ENCODE data around the gene IFNAR2.

- TF ChIP-seq MAX (IDR thresholded peaks at IDR 0.05; ENCODE audit: low read depth, low read length) (no peak), CTCF (IDR thresholded peaks at IDR 0.05; ENCODE audit: low read depth, low read length) (no peak)
These were observed 5.1 kb downstream of the IFNAR2 start for GRCh38 chr21:33234635-33235520.

Measured in NB4 (cell line).